Muscle of leg (tissue), 11 donors: ENCODE data around the gene TNIP3. TPM values are rescaled to one million over a fixed set of nuclear protein-coding genes. Genes with fewer than 3 reads are reported as not detected.
A peak's percentile ranks its signal among the peaks of the same experiment; 100 is the strongest.
"Not testable (repeated sequence)": the region's sequence is repeated elsewhere in the genome, so short reads cannot be mapped to it uniquely, and the experiment has no call there.

Source experiments
- DNase-seq: peaks from one replicate; pipeline ENCODE4 v3.0.0; 2013
- H3K27ac ChIP-seq: one replicate; pipeline ENCODE4 v1.5.1; 2013; ENCODE audit warnings: mild to moderate bottlenecking, low read length, control low read depth
- H3K27me3 ChIP-seq: one replicate; pipeline ENCODE4 v1.6.1; 2013; ENCODE audit warnings: low read length; ENCODE audit not compliant: control insufficient read depth, insufficient read depth
- H3K36me3 ChIP-seq: one replicate; pipeline ENCODE4 v1.6.1; 2013; ENCODE audit warnings: low read length; ENCODE audit not compliant: control insufficient read depth, insufficient read depth
- H3K4me1 ChIP-seq: one replicate; pipeline ENCODE4 v1.6.1; 2013; ENCODE audit warnings: low read length; ENCODE audit not compliant: control insufficient read depth, insufficient read depth
- H3K4me3 ChIP-seq: one replicate; pipeline ENCODE4 v1.5.1; 2013; ENCODE audit warnings: low read length, control low read depth
- H3K9me3 ChIP-seq: replicated peaks from 2 replicates; pipeline ENCODE4 v1.6.1; 2013; ENCODE audit warnings: low read depth, low read length; ENCODE audit not compliant: control insufficient read depth
- WGBS: methylation state at CpG from one replicate; pipeline ENCODE4 v1.1.5; 2013; ENCODE audit warnings: missing lambda C conversion rate; ENCODE audit not compliant: insufficient coverage; 5-methylcytosine and 5-hydroxymethylcytosine counted together
- polyA plus RNA-seq, 8 donors: library from polyadenylated mRNA; unstranded; fragments of 120-200 nt; gene quantifications; one replicate each; pipeline versions ENCODE4 v1.2.1 to v1.2.3, GENCODE V29; 2013; ENCODE audit warnings: inconsistent platforms in 1 of 8, low replicate concordance in 1 of 8; ENCODE audit not compliant: insufficient read length in 8 of 8, insufficient read depth in 1 of 8
- total RNA-seq: library from RNA; stranded (reverse); fragments of 120-200 nt; gene quantifications from one replicate; pipeline ENCODE4 v1.2.4, GENCODE V29; 2013

TNIP3 gene
- total and polyA plus RNA-seq, 9 donors, result 0.04 to 0.55 (median 0.25) TPM

DNA sequence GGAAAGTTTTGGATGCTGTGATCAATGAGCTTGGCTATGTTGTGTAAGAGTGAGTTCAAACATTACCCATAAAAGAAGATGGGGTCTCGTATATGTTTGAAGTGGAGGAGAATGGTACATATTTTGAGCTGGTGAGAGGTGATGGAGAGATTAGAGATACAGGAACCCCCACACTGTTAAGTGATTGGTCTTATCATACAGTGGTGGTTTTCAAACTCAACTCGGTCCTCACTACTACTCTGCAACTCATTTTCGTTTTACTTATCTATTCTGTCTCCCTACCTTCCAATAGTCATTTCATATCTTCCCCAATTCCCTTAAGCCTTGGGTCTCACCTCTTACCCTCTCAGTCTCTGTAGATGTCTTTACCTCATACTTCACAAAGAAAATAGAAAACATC is 16.4 kb upstream of the TNIP3 start:
- H3K4me3 ChIP-seq, result no peak overlapping the region
- WGBS, result 77% methylated on average over 2 of the region's 3 CpGs
- H3K4me1 ChIP-seq, result no peaks in the 10 kb centered on the region
- no peaks in the 10 kb centered on the region for H3K9me3 ChIP-seq
- H3K36me3 ChIP-seq, result no peaks in the 10 kb centered on the region
- no peaks in the 10 kb centered on the region for H3K27me3 ChIP-seq
- no peak overlapping the region for H3K27ac ChIP-seq
- no peak for DNase-seq

GRCh38 chr4:121177246-121178137 is 13.4 kb upstream of the TNIP3 start:
- 34% methylated on average over 2 of the region's 3 CpGs for WGBS
- DNase-seq, result no peak
- Histone ChIP-seq H3K36me3 (no peaks in the 10 kb centered on the region), H3K4me3 (no peak overlapping the region), H3K9me3 (no peaks in the 10 kb centered on the region), H3K27ac (no peak overlapping the region), H3K27me3 (no peaks in the 10 kb centered on the region), H3K4me1 (no peaks in the 10 kb centered on the region)

- H3K4me3 ChIP-seq, result no peak overlapping the region
- no peak for DNase-seq
- H3K27ac ChIP-seq, result no peak overlapping the region
- no peaks in the 10 kb centered on the region for H3K36me3 ChIP-seq
- no peaks in the 10 kb centered on the region for H3K27me3 ChIP-seq
- WGBS, result 82% methylated on average over 2 of the region's 3 CpGs
- H3K4me1 ChIP-seq, result no peaks in the 10 kb centered on the region
- H3K9me3 ChIP-seq, result no peaks in the 10 kb centered on the region
These were observed 12.2 kb upstream of the TNIP3 start for GRCh38 chr4:121176082-121176934.

DNA sequence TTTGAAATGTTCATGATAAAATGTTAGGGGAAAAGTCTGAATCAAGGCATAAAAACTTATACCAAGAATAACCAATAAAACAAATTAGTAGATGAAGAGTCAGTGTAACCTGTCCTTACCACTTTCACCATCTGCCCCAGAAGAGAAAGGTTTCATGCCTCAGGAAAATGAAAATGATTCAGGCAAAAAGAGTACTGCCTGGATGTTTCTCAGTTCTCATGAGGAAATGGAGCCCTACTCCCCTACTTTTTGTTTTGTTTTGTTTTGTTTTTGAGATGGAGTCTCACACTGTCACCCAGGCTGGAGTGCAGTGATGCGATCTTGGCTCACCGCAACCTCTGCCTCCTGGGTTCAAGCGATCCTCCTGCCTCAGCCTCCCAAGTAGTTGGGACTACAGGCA is 7.4 kb upstream of the TNIP3 start:
- no CpG with 5 or more reads among the region's 3 CpGs for WGBS
- DNase-seq, H3K9me3 ChIP-seq, H3K4me1 ChIP-seq, H3K27me3 ChIP-seq, H3K4me3 ChIP-seq, H3K27ac ChIP-seq, H3K36me3 ChIP-seq: not testable (repeated sequence)

- Histone ChIP-seq H3K4me3 (no peak overlapping the region), H3K27ac (no peak overlapping the region), H3K4me1 (no peaks in the 10 kb centered on the region), H3K36me3 (no peaks in the 10 kb centered on the region), H3K9me3 (no peaks in the 10 kb centered on the region), H3K27me3 (no peaks in the 10 kb centered on the region)
- no CpG with 5 or more reads among the region's 6 CpGs for WGBS
- DNase-seq, result peak; percentile 30
These were observed 4.5 kb upstream of the TNIP3 start for GRCh38 chr4:121168446-121169281.

GRCh38 chr4:121166976-121167375 is 2.9 kb upstream of the TNIP3 start:
- H3K4me3 ChIP-seq, result no peak overlapping the region
- no peaks in the 10 kb centered on the region for H3K4me1 ChIP-seq
- H3K27me3 ChIP-seq, result no peaks in the 10 kb centered on the region
- no peaks in the 10 kb centered on the region for H3K9me3 ChIP-seq
- no peaks in the 10 kb centered on the region for H3K36me3 ChIP-seq
- DNase-seq, result no peak
- no peak overlapping the region for H3K27ac ChIP-seq

GRCh38 chr4:121165206-121165605 is 1.1 kb upstream of the TNIP3 start:
- H3K36me3 ChIP-seq, result no peaks in the 10 kb centered on the region
- H3K4me1 ChIP-seq, result no peaks in the 10 kb centered on the region
- 88% methylated on average over 1 of the region's 4 CpGs for WGBS
- no peak overlapping the region for H3K4me3 ChIP-seq
- H3K9me3 ChIP-seq, result no peaks in the 10 kb centered on the region
- no peak overlapping the region for H3K27ac ChIP-seq
- H3K27me3 ChIP-seq, result no peaks in the 10 kb centered on the region
- no peak for DNase-seq

DNA sequence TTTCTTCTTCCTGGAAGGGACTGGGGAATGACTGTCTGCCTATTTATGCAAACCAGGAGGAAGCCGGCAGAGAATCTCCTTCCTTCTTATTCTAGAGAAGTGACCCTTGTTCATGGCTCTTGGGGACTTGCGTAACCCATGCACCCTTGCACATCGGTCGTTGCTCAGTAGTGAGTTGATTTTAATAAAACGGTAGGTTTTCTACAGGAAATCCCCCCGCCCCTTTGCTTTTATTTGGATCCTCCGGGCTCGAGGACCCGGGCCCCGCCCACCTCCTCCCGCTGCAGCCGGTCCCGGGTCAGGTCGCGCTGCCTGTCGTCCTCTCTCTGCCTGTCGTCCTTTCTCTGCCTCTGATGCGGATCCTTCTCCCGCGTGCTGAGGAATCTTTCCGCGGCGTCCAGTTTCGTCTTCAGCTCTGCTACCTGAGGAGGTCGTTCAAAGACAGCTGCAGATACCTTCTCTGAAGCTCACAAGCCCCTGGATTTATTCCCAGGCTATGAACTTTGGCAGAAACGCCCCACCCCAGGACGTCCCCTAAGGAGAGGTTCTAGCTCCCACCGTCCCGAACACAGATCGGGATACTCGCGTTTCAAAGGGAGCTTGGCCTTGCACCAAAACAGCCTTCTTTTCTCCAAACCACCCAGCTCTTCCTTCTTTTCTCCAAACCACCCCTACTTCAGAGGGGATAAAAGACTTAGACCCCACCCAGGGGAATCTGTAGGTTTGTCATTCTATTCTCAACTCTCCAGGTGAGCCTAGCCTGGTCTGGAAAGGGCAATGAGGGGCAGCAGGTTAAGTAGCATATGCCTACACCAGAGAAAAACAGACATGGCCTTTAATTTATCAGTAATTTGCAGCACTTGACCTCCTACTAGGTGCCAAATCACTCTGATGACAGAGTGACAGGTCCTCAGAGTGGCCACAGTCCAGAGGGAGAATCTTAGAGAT is 7.0 kb downstream of the TNIP3 start:
- H3K36me3 ChIP-seq, result no peaks in the 10 kb centered on the region
- H3K4me3 ChIP-seq, result peak overlapping the region; percentile 45
- WGBS, result under 1% methylated on average over 27 of the region's 32 CpGs
- H3K9me3 ChIP-seq, result no peaks in the 10 kb centered on the region
- H3K27ac ChIP-seq, result no peak overlapping the region
- peaks cover 6% of the 10 kb centered on the region for H3K27me3 ChIP-seq
- peaks cover 6% of the 10 kb centered on the region for H3K4me1 ChIP-seq
- peak; percentile 61 for DNase-seq

DNA sequence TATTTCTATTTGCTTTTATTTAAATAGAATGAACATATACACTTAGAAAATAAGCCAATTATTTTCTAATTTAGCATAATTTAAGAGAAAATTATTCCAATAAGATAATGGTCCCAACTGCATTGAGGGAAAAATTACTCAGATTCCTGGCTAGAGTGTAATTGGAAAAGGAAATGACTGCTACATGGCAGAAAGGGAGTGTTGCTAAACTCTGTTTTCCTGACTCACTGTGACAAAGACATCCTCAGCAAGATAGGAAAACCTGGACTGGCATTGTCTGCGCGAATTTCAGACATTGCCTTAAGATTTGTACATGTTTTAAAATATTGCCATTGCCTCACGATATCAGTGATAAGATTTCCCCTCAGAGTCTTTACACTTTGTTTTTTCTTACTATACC is 8.2 kb downstream of the TNIP3 start:
- H3K27ac ChIP-seq, result no peak overlapping the region
- peaks cover 6% of the 10 kb centered on the region for H3K4me1 ChIP-seq
- no peaks in the 10 kb centered on the region for H3K36me3 ChIP-seq
- 80% methylated on average over 1 of the region's 3 CpGs for WGBS
- H3K9me3 ChIP-seq, result no peaks in the 10 kb centered on the region
- H3K27me3 ChIP-seq, result peaks cover 6% of the 10 kb centered on the region
- H3K4me3 ChIP-seq, result no peak overlapping the region
- peak; percentile 39 for DNase-seq
